Measurements from ENCODE around the gene NRG3. TPM values are rescaled to one million over a fixed set of nuclear protein-coding genes. Genes with fewer than 3 reads are reported as not detected.

The NRG3 gene
- total RNA-seq, 1 experiment from 2014 or later, result 0.08 TPM

DNA sequence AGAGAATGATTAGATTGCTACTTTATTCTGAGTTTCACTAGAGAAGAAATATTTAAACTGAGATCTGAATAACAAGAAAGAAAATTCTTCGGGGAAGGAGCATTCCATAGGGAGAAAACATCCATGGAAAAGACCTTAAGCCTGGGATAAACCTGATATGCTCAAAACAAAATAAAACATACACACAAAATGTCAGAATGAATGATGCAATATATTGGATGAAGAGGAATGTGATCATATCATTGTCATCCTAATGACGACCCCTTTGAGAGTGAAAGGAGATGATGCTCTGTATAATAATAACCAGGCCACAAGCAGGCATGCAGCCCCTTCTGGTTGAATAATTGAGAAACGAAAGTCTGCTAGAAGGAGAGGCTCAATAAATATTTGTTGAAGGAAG lies 882.4 kb downstream of the NRG3 start:
- intact Hi-C loops (cut with micrococcal nuclease; ENCODE audit: unreplicated experiment), result no loop called here
- DNase-seq (ENCODE audit: low read depth, low spot score), result no peak
- no TSS peak for BruUV-seq (replicated peaks)
- POLR2A ChIA-PET, result no interaction called here
- Histone ChIP-seq H3K27me3 (ENCODE audit: control insufficient read depth, insufficient read depth, low read length) (no peaks in the 10 kb centered on the region), H3K4me1 (ENCODE audit: control insufficient read depth, insufficient read depth, low read length) (no peaks in the 10 kb centered on the region), H3K9me3 (ENCODE audit: control insufficient read depth, insufficient read depth, low read depth, low read length) (no peaks in the 10 kb centered on the region), H3K4me3 (ENCODE audit: low read depth in 2 of 2, low read length in 2 of 2) (no peak overlapping the region), H3K27ac (ENCODE audit: low read length) (no peak overlapping the region), H3K36me3 (ENCODE audit: control insufficient read depth, insufficient read depth, low read length) (no peaks in the 10 kb centered on the region)
- ATAC-seq, result no peak
- in situ Hi-C loops (cut with HindIII; ENCODE audit: low pct_unique_long_range_greater_than_20kb, low sequenced_read_pairs), result no loop called here
- no peak for TF ChIP-seq POLR2AphosphoS5 (IDR thresholded peaks at IDR 0.05; ENCODE audit: low read depth, low read length)
- TF ChIP-seq TCF7L2 (IDR thresholded peaks at IDR 0.05; ENCODE audit: low read depth, low read length), result no peak
- TF ChIP-seq, protein P1, sequence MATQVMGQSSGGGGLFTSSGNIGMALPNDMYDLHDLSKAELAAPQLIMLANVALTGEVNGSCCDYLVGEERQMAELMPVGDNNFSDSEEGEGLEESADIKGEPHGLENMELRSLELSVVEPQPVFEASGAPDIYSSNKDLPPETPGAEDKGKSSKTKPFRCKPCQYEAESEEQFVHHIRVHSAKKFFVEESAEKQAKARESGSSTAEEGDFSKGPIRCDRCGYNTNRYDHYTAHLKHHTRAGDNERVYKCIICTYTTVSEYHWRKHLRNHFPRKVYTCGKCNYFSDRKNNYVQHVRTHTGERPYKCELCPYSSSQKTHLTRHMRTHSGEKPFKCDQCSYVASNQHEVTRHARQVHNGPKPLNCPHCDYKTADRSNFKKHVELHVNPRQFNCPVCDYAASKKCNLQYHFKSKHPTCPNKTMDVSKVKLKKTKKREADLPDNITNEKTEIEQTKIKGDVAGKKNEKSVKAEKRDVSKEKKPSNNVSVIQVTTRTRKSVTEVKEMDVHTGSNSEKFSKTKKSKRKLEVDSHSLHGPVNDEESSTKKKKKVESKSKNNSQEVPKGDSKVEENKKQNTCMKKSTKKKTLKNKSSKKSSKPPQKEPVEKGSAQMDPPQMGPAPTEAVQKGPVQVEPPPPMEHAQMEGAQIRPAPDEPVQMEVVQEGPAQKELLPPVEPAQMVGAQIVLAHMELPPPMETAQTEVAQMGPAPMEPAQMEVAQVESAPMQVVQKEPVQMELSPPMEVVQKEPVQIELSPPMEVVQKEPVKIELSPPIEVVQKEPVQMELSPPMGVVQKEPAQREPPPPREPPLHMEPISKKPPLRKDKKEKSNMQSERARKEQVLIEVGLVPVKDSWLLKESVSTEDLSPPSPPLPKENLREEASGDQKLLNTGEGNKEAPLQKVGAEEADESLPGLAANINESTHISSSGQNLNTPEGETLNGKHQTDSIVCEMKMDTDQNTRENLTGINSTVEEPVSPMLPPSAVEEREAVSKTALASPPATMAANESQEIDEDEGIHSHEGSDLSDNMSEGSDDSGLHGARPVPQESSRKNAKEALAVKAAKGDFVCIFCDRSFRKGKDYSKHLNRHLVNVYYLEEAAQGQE (IDR thresholded peaks at IDR 0.05; ENCODE audit: insufficient read depth in 1 of 2, low read depth in 2 of 2, low read length in 1 of 2), result no peak
- no peak for TF ChIP-seq SIN3A (IDR thresholded peaks at IDR 0.05; ENCODE audit: borderline replicate concordance, insufficient read depth, low read depth, low read length)
- TF ChIP-seq, protein P2, sequence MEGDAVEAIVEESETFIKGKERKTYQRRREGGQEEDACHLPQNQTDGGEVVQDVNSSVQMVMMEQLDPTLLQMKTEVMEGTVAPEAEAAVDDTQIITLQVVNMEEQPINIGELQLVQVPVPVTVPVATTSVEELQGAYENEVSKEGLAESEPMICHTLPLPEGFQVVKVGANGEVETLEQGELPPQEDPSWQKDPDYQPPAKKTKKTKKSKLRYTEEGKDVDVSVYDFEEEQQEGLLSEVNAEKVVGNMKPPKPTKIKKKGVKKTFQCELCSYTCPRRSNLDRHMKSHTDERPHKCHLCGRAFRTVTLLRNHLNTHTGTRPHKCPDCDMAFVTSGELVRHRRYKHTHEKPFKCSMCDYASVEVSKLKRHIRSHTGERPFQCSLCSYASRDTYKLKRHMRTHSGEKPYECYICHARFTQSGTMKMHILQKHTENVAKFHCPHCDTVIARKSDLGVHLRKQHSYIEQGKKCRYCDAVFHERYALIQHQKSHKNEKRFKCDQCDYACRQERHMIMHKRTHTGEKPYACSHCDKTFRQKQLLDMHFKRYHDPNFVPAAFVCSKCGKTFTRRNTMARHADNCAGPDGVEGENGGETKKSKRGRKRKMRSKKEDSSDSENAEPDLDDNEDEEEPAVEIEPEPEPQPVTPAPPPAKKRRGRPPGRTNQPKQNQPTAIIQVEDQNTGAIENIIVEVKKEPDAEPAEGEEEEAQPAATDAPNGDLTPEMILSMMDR (IDR thresholded peaks at IDR 0.05), result no peak
- CTCF ChIA-PET, result no interaction called here

DNA sequence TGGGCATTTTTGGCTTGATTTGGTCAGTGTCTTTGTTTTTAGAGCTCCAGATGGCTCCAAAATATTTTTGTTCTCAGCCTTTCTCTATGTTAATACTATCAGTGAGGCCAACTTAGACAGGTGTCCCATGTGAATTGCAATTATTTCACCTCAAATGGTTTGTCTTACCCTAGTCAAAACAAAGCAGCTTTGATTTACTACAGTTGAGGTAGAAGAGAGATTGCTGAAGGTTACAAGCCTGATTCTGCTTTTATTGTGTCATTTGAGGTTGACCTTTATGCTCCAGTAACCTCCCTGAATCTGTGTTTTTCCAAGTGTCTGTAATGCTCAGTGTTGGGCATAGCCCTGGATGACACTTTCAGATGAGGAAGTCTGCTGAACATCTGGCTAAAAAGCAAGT lies 882.9 kb downstream of the NRG3 start:
- POLR2A ChIA-PET, result no interaction called here

More for the DNA sequence above, 882.9 kb downstream of the NRG3 start:
- no peak overlapping the region for H3K4me3 ChIP-seq (ENCODE audit: low read depth in 2 of 2, low read length in 2 of 2)
- H3K36me3 ChIP-seq (ENCODE audit: control insufficient read depth, insufficient read depth, low read length), result no peaks in the 10 kb centered on the region
- intact Hi-C loops (cut with micrococcal nuclease; ENCODE audit: unreplicated experiment), result no loop called here
- no peak overlapping the region for H3K27ac ChIP-seq (ENCODE audit: low read length)
- H3K9me3 ChIP-seq (ENCODE audit: control insufficient read depth, insufficient read depth, low read depth, low read length), result no peaks in the 10 kb centered on the region
- no peak for DNase-seq (ENCODE audit: low read depth, low spot score)
- no peaks in the 10 kb centered on the region for H3K27me3 ChIP-seq (ENCODE audit: control insufficient read depth, insufficient read depth, low read length)
- TF ChIP-seq TCF7L2 (IDR thresholded peaks at IDR 0.05; ENCODE audit: low read depth, low read length), result no peak
- TF ChIP-seq, protein P1 (IDR thresholded peaks at IDR 0.05; ENCODE audit: insufficient read depth in 1 of 2, low read depth in 2 of 2, low read length in 1 of 2), result no peak
- no peak for TF ChIP-seq SIN3A (IDR thresholded peaks at IDR 0.05; ENCODE audit: borderline replicate concordance, insufficient read depth, low read depth, low read length)
- TF ChIP-seq, protein P2 (IDR thresholded peaks at IDR 0.05), result no peak
- TF ChIP-seq POLR2AphosphoS5 (IDR thresholded peaks at IDR 0.05; ENCODE audit: low read depth, low read length), result no peak
- in situ Hi-C loops (cut with HindIII; ENCODE audit: low pct_unique_long_range_greater_than_20kb, low sequenced_read_pairs), result no loop called here
- BruUV-seq (replicated peaks), result no TSS peak
- CTCF ChIA-PET, result no interaction called here
- no peaks in the 10 kb centered on the region for H3K4me1 ChIP-seq (ENCODE audit: control insufficient read depth, insufficient read depth, low read length)
- ATAC-seq, result no peak

Data from Panc1 (cell line).